ENCODE data around the gene PRAMEF8.
"Not testable (repeated sequence)": the region's sequence is repeated elsewhere in the genome, so short reads cannot be mapped to it uniquely, and the experiment has no call there.

DNA sequence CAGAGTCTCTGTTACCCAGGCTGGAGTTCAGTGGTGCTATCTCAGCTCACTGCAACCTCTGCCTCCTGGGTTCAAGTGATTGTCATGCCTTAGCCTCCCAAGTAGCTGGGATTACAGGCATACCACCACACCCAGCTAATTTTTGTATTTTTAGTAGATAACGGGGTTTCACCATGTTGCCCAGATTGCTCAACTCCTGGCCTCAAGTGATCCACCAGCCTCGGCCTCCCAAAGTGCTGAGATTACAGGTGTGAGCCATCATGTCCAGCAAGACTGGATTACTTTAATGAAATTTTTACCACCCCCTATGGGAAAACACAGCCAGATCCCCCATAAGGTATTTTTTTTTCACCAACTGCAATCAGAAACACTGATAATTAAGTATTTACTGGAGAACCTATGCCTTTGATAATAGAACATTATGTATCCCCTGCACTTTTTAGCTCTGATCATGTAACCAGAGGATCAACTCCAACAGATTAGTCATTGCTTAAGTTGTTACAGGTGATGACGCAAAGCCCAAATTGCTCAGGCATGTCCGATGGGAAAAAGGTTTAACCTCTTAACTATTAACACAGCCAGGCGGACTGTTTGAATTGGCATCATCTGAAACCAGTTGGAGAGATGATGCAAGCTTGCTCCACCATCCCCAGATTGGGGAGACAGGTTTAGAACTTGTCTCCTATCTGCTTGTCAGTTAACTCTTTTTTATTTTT, 12.4 kb upstream of the PRAMEF8 start:
- TF ChIP-seq, protein P1, sequence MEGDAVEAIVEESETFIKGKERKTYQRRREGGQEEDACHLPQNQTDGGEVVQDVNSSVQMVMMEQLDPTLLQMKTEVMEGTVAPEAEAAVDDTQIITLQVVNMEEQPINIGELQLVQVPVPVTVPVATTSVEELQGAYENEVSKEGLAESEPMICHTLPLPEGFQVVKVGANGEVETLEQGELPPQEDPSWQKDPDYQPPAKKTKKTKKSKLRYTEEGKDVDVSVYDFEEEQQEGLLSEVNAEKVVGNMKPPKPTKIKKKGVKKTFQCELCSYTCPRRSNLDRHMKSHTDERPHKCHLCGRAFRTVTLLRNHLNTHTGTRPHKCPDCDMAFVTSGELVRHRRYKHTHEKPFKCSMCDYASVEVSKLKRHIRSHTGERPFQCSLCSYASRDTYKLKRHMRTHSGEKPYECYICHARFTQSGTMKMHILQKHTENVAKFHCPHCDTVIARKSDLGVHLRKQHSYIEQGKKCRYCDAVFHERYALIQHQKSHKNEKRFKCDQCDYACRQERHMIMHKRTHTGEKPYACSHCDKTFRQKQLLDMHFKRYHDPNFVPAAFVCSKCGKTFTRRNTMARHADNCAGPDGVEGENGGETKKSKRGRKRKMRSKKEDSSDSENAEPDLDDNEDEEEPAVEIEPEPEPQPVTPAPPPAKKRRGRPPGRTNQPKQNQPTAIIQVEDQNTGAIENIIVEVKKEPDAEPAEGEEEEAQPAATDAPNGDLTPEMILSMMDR (IDR thresholded peaks at IDR 0.05): not testable (repeated sequence)
- TF ChIP-seq POLR2A, POLR2AphosphoS5 (IDR thresholded peaks at IDR 0.05): not testable (repeated sequence)
